Endothelial cell of umbilical vein (primary cell): ENCODE data around the gene GRIK1.

Experiments used
- CTCF ChIP-seq, 2 donors: IDR thresholded peaks; 1 replicate in 1 of 2; 2 replicates in 1 of 2; pipeline ENCODE4 v1.5.1; 2011; ENCODE audit warnings: low read length in 2 of 2, mild to moderate bottlenecking in 2 of 2, moderate library complexity in 2 of 2, control low read depth in 1 of 2, inconsistent platforms in 1 of 2, low read depth in 1 of 2; ENCODE audit not compliant: insufficient read depth in 1 of 2; ENCODE audit errors: extremely low read depth in 1 of 2
- EZH2 ChIP-seq: IDR thresholded peaks from 2 replicates; pipeline ENCODE4 v1.6.1; 2012; ENCODE audit warnings: borderline replicate concordance, low read depth, mild to moderate bottlenecking, moderate library complexity, low read length, inconsistent platforms; ENCODE audit not compliant: severe bottlenecking
- MAX ChIP-seq: IDR thresholded peaks from 2 replicates; pipeline ENCODE4 v1.6.1; 2011; ENCODE audit not compliant: insufficient read depth, insufficient read length
- POLR2A ChIP-seq: IDR thresholded peaks from 2 replicates; pipeline ENCODE4 v1.6.1; 2012; ENCODE audit warnings: low read depth, mild to moderate bottlenecking, control low read depth, low read length

- TF ChIP-seq POLR2A (no peak), EZH2 (no peak), CTCF (IDR thresholded peaks at IDR 0.05; ENCODE audit: extremely low read depth in 1 of 2, insufficient read depth in 1 of 2, low read depth in 1 of 2, low read length in 2 of 2) (no peak), MAX (no peak)
Observed at GRCh38 chr21:29834617-29835016, 105.2 kb downstream of the GRIK1 start.
